ENCODE measurements around the gene CAB39L.

GRCh38 chr13:49357694-49358093 is 86.2 kb downstream of the CAB39L start:
- no peak for TF ChIP-seq CTCF (IDR thresholded peaks at IDR 0.05; ENCODE audit: insufficient read depth, low read length, poor library complexity, severe bottlenecking)
- no peak for TF ChIP-seq EZH2phosphoT487 (conservative IDR thresholded peaks at IDR 0.05; ENCODE audit: low read length)
